ENCODE data around the gene RAMP1. TPM values are rescaled to one million over a fixed set of nuclear protein-coding genes. Genes with fewer than 3 reads are reported as not detected.

Gene RAMP1
- total RNA-seq, 2 experiments from 2014 or later, result 1.0 to 1.4 TPM

- no peaks in the 10 kb centered on the region for H3K36me3 Mint-ChIP-seq (ENCODE audit: low read depth)
- no peak overlapping the region for H3K4me3 Mint-ChIP-seq
- intact Hi-C loops (cut with micrococcal nuclease), result no loop called here
- no peaks in the 10 kb centered on the region for H3K27me3 Mint-ChIP-seq
- H3K9me3 Mint-ChIP-seq, result no peaks in the 10 kb centered on the region
- ChIA-PET CTCF (no interaction called here), POLR2A (no interaction called here)
- ATAC-seq (no peak), DNase-seq (no peak)
- H3K27ac Mint-ChIP-seq, result no peak overlapping the region
- TF ChIP-seq CTCF (IDR thresholded peaks at IDR 0.05), result no peak
- H3K4me1 Mint-ChIP-seq (ENCODE audit: low read depth), result peaks cover 3% of the 10 kb centered on the region
Measured at GRCh38 chr2:237820421-237820820, 39.0 kb upstream of the RAMP1 start.

- H3K4me3 Mint-ChIP-seq, result no peak overlapping the region
- H3K4me1 Mint-ChIP-seq (ENCODE audit: low read depth), result no peaks in the 10 kb centered on the region
- no peaks in the 10 kb centered on the region for H3K9me3 Mint-ChIP-seq
- intact Hi-C loops (cut with micrococcal nuclease), result no loop called here
- DNase-seq, result no peak
- no peaks in the 10 kb centered on the region for H3K36me3 Mint-ChIP-seq (ENCODE audit: low read depth)
- POLR2A ChIA-PET, result no interaction called here
- TF ChIP-seq CTCF (IDR thresholded peaks at IDR 0.05), result no peak
- ATAC-seq, result no peak
- no peak overlapping the region for H3K27ac Mint-ChIP-seq
- CTCF ChIA-PET, result no interaction called here
- no peaks in the 10 kb centered on the region for H3K27me3 Mint-ChIP-seq
Measured at GRCh38 chr2:237823544-237823943, 35.9 kb upstream of the RAMP1 start.

- Mint-ChIP-seq H3K9me3 (no peaks in the 10 kb centered on the region), H3K4me1 (ENCODE audit: low read depth) (no peaks in the 10 kb centered on the region), H3K27me3 (no peaks in the 10 kb centered on the region), H3K36me3 (ENCODE audit: low read depth) (no peaks in the 10 kb centered on the region), H3K4me3 (no peak overlapping the region), H3K27ac (no peak overlapping the region)
- DNase-seq, result no peak
- TF ChIP-seq CTCF (IDR thresholded peaks at IDR 0.05), result no peak
- no peak for ATAC-seq
- intact Hi-C loops (cut with micrococcal nuclease), result no loop called here
- ChIA-PET CTCF (interaction anchor here (0.7 to 1.1 kb wide), 2 partner anchors 10 to 439 kb away, joined by 3 read pairs; no protein-coding TSS in a partner anchor), POLR2A (interaction anchor here (0.6 kb wide), 1 partner anchor 706 kb away, joined by 4 read pairs; no protein-coding TSS in a partner anchor)
Measured at GRCh38 chr2:237824085-237824484, 35.3 kb upstream of the RAMP1 start.

GRCh38 chr2:237827421-237827987 is 31.9 kb upstream of the RAMP1 start:
- no peaks in the 10 kb centered on the region for H3K36me3 Mint-ChIP-seq (ENCODE audit: low read depth)

More at GRCh38 chr2:237827421-237827987, 31.9 kb upstream of the RAMP1 start:
- intact Hi-C loops (cut with micrococcal nuclease), result no loop called here
- ChIA-PET CTCF (interaction anchor here (2.1 kb wide), 1 partner anchor 13 kb away, joined by 8 read pairs; no protein-coding TSS in a partner anchor), POLR2A (interaction anchor here (0.6 kb wide), 2 partner anchors 82 to 811 kb away, joined by 3 to 4 read pairs; no protein-coding TSS in a partner anchor)
- Mint-ChIP-seq H3K27me3 (no peaks in the 10 kb centered on the region), H3K4me3 (no peak overlapping the region), H3K27ac (no peak overlapping the region), H3K4me1 (ENCODE audit: low read depth) (no peaks in the 10 kb centered on the region), H3K9me3 (no peaks in the 10 kb centered on the region)
- no peak for TF ChIP-seq CTCF (IDR thresholded peaks at IDR 0.05)
- DNase-seq, result no peak
- ATAC-seq, result no peak
